Measurements from ENCODE around the gene USP1. TPM values are rescaled to one million over a fixed set of nuclear protein-coding genes. Genes with fewer than 3 reads are reported as not detected.

Gene USP1
- total RNA-seq, 1 experiment from 2014 or later = 64.6 TPM

- peak overlapping the region in 1 of 3 experiments; percentile 48; a peak in 1 of 7 replicates for H3K27ac Mint-ChIP-seq
- H3T11ph ChIP-seq (ENCODE audit: low read length) = no peak overlapping the region
- no peak overlapping the region for H3K4me2 ChIP-seq (ENCODE audit: insufficient read depth, insufficient read length, low read length)
- no peak overlapping the region for H2BK15ac ChIP-seq (ENCODE audit: low read depth, low read length)
- no peak overlapping the region for H3K27ac ChIP-seq (ENCODE audit: insufficient read length, low read depth, low read length)
- no peak overlapping the region for H2BK120ac ChIP-seq (ENCODE audit: low read depth, low read length, poor library complexity, severe bottlenecking)
- H3K27me3 ChIP-seq (ENCODE audit: insufficient read depth, low read length) = no peaks in the 10 kb centered on the region
- peaks cover 9 to 13% of the 10 kb centered on the region in 2 experiments for H3K4me1 Mint-ChIP-seq
- H2BK12ac ChIP-seq (ENCODE audit: insufficient read length, low read depth, low read length) = no peak overlapping the region
- no CpG with 5 or more reads among the region's 8 CpGs for WGBS (ENCODE audit: extremely low coverage, insufficient read length, low lambda C conversion rate)
- no peaks in the 10 kb centered on the region for H3K79me2 ChIP-seq (ENCODE audit: insufficient read depth, low read length)
- no peaks in the 10 kb centered on the region; the same call in 1 of the 2 replicates for H3K4me1 ChIP-seq (ENCODE audit: insufficient read depth, low read length)
- H3K36me3 Mint-ChIP-seq (ENCODE audit: insufficient read depth in 1 of 3, low read depth in 3 of 3) = no peaks in the 10 kb centered on the region
- H4K91ac ChIP-seq (ENCODE audit: insufficient read length, low read depth, low read length) = no peak overlapping the region
- TF ChIP-seq CTCF (conservative IDR thresholded peaks at IDR 0.05) = no peak
- H3K23me2 ChIP-seq (ENCODE audit: insufficient read length, low read depth, low read length, poor library complexity, severe bottlenecking) = no peaks in the 10 kb centered on the region
- H2BK20ac ChIP-seq (ENCODE audit: low read depth, low read length, poor library complexity, severe bottlenecking) = no peak overlapping the region
- H3K9ac ChIP-seq (ENCODE audit: extremely low read depth, insufficient read length, low read length) = no peak overlapping the region
- no peak overlapping the region for H3K23ac ChIP-seq (ENCODE audit: insufficient read length, low read depth, low read length)
- peaks cover 2% of the 10 kb centered on the region for H3K27me3 Mint-ChIP-seq (ENCODE audit: low read depth)
- H2BK5ac ChIP-seq (ENCODE audit: insufficient read length, low read length) = no peak overlapping the region
- H3K9me3 ChIP-seq (ENCODE audit: control insufficient read depth, low read depth, low read length) = no peaks in the 10 kb centered on the region
- no peak overlapping the region for H4K5ac ChIP-seq (ENCODE audit: insufficient read length, low read depth, low read length)
- H3K14ac ChIP-seq (ENCODE audit: insufficient read depth, low read length) = no peak overlapping the region
- no peak for DNase-seq
- H2AFZ ChIP-seq (ENCODE audit: low read length) = no peak overlapping the region
- no peak overlapping the region for H4K8ac ChIP-seq (replicated peaks; ENCODE audit: insufficient read length, low read depth, low read length)
- H3K4me3 Mint-ChIP-seq = no peak overlapping the region
- no peak overlapping the region for H3K4ac ChIP-seq (ENCODE audit: low read depth, low read length)
- H4K20me1 ChIP-seq (ENCODE audit: control insufficient read depth, insufficient read depth, insufficient read length) = no peaks in the 10 kb centered on the region
- no peak overlapping the region for H3K56ac ChIP-seq (ENCODE audit: insufficient read length, low read depth, low read length)
- no peak overlapping the region for H3K18ac ChIP-seq (ENCODE audit: insufficient read length, low read depth, low read length)
- no peaks in the 10 kb centered on the region for H3K79me1 ChIP-seq (ENCODE audit: insufficient read depth, low read depth, low read length, poor library complexity, severe bottlenecking)
- no peak overlapping the region for H2AK5ac ChIP-seq (ENCODE audit: insufficient read length, low read length)
- H3K9me3 Mint-ChIP-seq = no peaks in the 10 kb centered on the region
Observed at GRCh38 chr1:62394646-62395045, 42.2 kb upstream of the USP1 start.

Data from H9 (cell line).